ENCODE measurements around the gene UBR2. TPM values are rescaled to one million over a fixed set of nuclear protein-coding genes. Genes with fewer than 3 reads are reported as not detected.

Gene UBR2
- total and polyA plus RNA-seq, 9 of the 15 experiments (the other 6 are each of a cell fraction or from before 2014, with no cell fraction given): 9.1 to 38.9 (median 23.4) TPM

- TF ChIP-seq ZNF143 (CRISPR knock-in tag; IDR thresholded peaks at IDR 0.05) (no peak), PHF21A (IDR thresholded peaks at IDR 0.05; ENCODE audit: borderline replicate concordance, low read depth) (peak; percentile 70; the same call in 1 of the 2 replicates), HDAC1 (IDR thresholded peaks at IDR 0.05) (peak in 1 of 2 experiments; percentile 54; a peak in 1 of 4 replicates)
- TF ChIP-seq, protein P1, sequence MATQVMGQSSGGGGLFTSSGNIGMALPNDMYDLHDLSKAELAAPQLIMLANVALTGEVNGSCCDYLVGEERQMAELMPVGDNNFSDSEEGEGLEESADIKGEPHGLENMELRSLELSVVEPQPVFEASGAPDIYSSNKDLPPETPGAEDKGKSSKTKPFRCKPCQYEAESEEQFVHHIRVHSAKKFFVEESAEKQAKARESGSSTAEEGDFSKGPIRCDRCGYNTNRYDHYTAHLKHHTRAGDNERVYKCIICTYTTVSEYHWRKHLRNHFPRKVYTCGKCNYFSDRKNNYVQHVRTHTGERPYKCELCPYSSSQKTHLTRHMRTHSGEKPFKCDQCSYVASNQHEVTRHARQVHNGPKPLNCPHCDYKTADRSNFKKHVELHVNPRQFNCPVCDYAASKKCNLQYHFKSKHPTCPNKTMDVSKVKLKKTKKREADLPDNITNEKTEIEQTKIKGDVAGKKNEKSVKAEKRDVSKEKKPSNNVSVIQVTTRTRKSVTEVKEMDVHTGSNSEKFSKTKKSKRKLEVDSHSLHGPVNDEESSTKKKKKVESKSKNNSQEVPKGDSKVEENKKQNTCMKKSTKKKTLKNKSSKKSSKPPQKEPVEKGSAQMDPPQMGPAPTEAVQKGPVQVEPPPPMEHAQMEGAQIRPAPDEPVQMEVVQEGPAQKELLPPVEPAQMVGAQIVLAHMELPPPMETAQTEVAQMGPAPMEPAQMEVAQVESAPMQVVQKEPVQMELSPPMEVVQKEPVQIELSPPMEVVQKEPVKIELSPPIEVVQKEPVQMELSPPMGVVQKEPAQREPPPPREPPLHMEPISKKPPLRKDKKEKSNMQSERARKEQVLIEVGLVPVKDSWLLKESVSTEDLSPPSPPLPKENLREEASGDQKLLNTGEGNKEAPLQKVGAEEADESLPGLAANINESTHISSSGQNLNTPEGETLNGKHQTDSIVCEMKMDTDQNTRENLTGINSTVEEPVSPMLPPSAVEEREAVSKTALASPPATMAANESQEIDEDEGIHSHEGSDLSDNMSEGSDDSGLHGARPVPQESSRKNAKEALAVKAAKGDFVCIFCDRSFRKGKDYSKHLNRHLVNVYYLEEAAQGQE (IDR thresholded peaks at IDR 0.05; ENCODE audit: borderline replicate concordance): peak; percentile 46; the same call in 1 of the 2 replicates
- TF ChIP-seq, protein P1 (CRISPR knock-in tag; IDR thresholded peaks at IDR 0.05; ENCODE audit: low read depth): no peak
These were observed 31.7 kb upstream of the UBR2 start (continued) for GRCh38 chr6:42532038-42532669.
